Astrocyte (in vitro differentiated cells and primary cell): ENCODE data around the gene ZNF641. TPM values are rescaled to one million over a fixed set of nuclear protein-coding genes. Genes with fewer than 3 reads are reported as not detected.
A peak's percentile ranks its signal among the peaks of the same experiment; 100 is the strongest.

Source experiments
- DNase-seq: peaks from one replicate; pipeline ENCODE4 v3.0.0-alpha.2; 2010; ENCODE audit warnings: low read depth
- FAIRE-seq: peaks from 2 replicates; lab custom pipeline; 2011; peaks lifted over from hg19 to GRCh38; lab: Jason Lieb, UNC
- H2AFZ ChIP-seq: 2 replicates; pipeline ENCODE4 v1.6.0; 2012; ENCODE audit warnings: low read depth, low read length, inconsistent platforms
- H3K27ac ChIP-seq: 2 replicates; pipeline ENCODE4 v1.5.1; 2011; ENCODE audit warnings: low read depth, low read length, inconsistent platforms
- H3K27me3 ChIP-seq: 2 replicates; pipeline ENCODE4 v1.6.0; 2011; ENCODE audit warnings: low read length, inconsistent platforms; ENCODE audit not compliant: insufficient read depth
- H3K36me3 ChIP-seq: 2 replicates; pipeline ENCODE4 v1.5.1; 2011; ENCODE audit warnings: low read length, inconsistent platforms; ENCODE audit not compliant: insufficient read depth
- H3K4me1 ChIP-seq: 2 replicates; pipeline ENCODE4 v1.5.1; 2011; ENCODE audit warnings: low read length, inconsistent platforms; ENCODE audit not compliant: insufficient read depth
- H3K4me2 ChIP-seq: 2 replicates; pipeline ENCODE4 v1.6.0; 2012; ENCODE audit warnings: low read length, inconsistent platforms
- H3K4me3 ChIP-seq: 2 replicates; pipeline ENCODE4 v1.5.1; 2011; ENCODE audit warnings: low read depth, mild to moderate bottlenecking, low read length, inconsistent platforms; ENCODE audit not compliant: insufficient read depth
- H3K79me2 ChIP-seq: 2 replicates; pipeline ENCODE4 v1.6.0; 2012; ENCODE audit warnings: mild to moderate bottlenecking, low read length, inconsistent platforms; ENCODE audit not compliant: insufficient read depth
- H3K9ac ChIP-seq: 2 replicates; pipeline ENCODE4 v1.6.0; 2012; ENCODE audit warnings: mild to moderate bottlenecking, low read length, inconsistent platforms
- H3K9me3 ChIP-seq: 2 replicates; pipeline ENCODE4 v1.5.1; 2012; ENCODE audit warnings: low read depth, mild to moderate bottlenecking, low read length, inconsistent platforms; ENCODE audit not compliant: insufficient read depth
- H4K20me1 ChIP-seq: 2 replicates; pipeline ENCODE4 v1.6.0; 2012; ENCODE audit warnings: low read length, inconsistent platforms; ENCODE audit not compliant: insufficient read depth
- H3K27ac Mint-ChIP-seq: one replicate; pipeline ENCODE4 v1.8.0; 2021; ENCODE audit warnings: mild to moderate bottlenecking, mixed read lengths; ENCODE audit not compliant: unreplicated experiment
- H3K27me3 Mint-ChIP-seq: one replicate; pipeline ENCODE4 v1.8.0; 2021; ENCODE audit warnings: low read depth, mixed read lengths; ENCODE audit not compliant: unreplicated experiment
- H3K36me3 Mint-ChIP-seq: one replicate; pipeline ENCODE4 v1.8.0; 2021; ENCODE audit warnings: low read depth, mixed read lengths; ENCODE audit not compliant: unreplicated experiment
- H3K4me1 Mint-ChIP-seq: one replicate; pipeline ENCODE4 v1.8.0; 2021; ENCODE audit warnings: low read depth, mixed read lengths; ENCODE audit not compliant: unreplicated experiment
- H3K4me3 Mint-ChIP-seq: one replicate; pipeline ENCODE4 v1.8.0; 2021; ENCODE audit warnings: mild to moderate bottlenecking, moderate library complexity, mixed read lengths; ENCODE audit not compliant: unreplicated experiment
- H3K9me3 Mint-ChIP-seq: one replicate; pipeline ENCODE4 v1.8.0; 2021; ENCODE audit warnings: mild to moderate bottlenecking, mixed read lengths; ENCODE audit not compliant: unreplicated experiment
- CTCF ChIP-seq: IDR thresholded peaks from 2 replicates; pipeline ENCODE4 v1.5.1; 2011; ENCODE audit warnings: low read depth, mild to moderate bottlenecking, inconsistent platforms, low read length, moderate library complexity; ENCODE audit not compliant: insufficient read depth
- EZH2 ChIP-seq: IDR thresholded peaks from 2 replicates; pipeline ENCODE4 v1.6.1; 2012; ENCODE audit warnings: mild to moderate bottlenecking, low read length, inconsistent platforms; ENCODE audit not compliant: insufficient read depth
- total RNA-seq: library from RNA; stranded (reverse); gene quantifications from 2 replicates; pipeline ENCODE4 v1.2.1, GENCODE V29; 2021

The ZNF641 gene
- total RNA-seq, 1 donor from 2014 or later: 7.1 TPM

DNA sequence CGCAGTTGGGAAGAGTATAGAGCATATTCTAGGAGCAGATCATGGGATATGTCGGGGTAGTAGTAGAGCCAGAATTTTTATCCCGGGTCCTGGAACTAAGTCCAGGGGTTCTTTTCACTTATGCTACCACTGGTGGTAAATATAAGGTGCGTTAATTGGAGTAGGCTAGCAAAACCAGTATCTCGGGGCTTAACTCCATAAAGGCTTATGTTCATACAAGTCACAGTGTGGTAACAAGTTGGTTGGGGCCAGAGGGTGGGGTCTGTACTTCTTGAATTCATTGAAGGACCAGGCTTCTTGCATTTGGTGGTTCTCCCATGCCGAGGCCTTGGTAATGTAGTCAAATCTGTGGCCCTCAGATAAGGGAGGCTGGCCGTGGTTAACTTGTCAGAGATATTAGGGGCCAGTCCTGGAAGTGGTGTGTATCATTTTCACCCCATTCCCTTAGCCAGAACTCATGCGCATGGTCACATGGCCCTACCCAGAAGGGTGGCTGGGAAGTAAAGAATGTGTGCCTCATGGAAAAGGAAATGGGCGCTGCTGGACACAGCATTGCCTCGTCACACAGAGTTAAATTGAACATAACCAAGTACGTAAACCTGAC is 1.5 kb upstream of the ZNF641 start:
- no peak for FAIRE-seq
- H3K27me3 ChIP-seq: no peaks in the 10 kb centered on the region

GRCh38 chr12:48351022-48351708 is 446 bp upstream of the ZNF641 start:
- Histone ChIP-seq H3K9ac (peak overlapping the region; percentile 84), H3K79me2 (no peaks in the 10 kb centered on the region), H3K4me2 (peak overlapping the region; percentile 94), H3K9me3 (no peaks in the 10 kb centered on the region), H3K36me3 (peaks cover 7% of the 10 kb centered on the region), H3K27me3 (no peaks in the 10 kb centered on the region), H3K4me3 (peak overlapping the region; percentile 84), H3K4me1 (no peaks in the 10 kb centered on the region), H2AFZ (peak overlapping the region; percentile 88), H4K20me1 (no peaks in the 10 kb centered on the region), H3K27ac (peak overlapping the region; percentile 28)
- peak overlapping the region; percentile 93 for H3K4me3 Mint-ChIP-seq
- peaks cover 13% of the 10 kb centered on the region for H3K36me3 Mint-ChIP-seq
- H3K27me3 Mint-ChIP-seq: no peaks in the 10 kb centered on the region
- FAIRE-seq (no peak), DNase-seq (peak; percentile 67)
- TF ChIP-seq CTCF: no peak
- TF ChIP-seq EZH2: no peak
- no peaks in the 10 kb centered on the region for H3K4me1 Mint-ChIP-seq
- H3K9me3 Mint-ChIP-seq: peaks cover 4% of the 10 kb centered on the region
- H3K27ac Mint-ChIP-seq: peak overlapping the region; percentile 97

More for the DNA sequence above, 1.5 kb upstream of the ZNF641 start:
- Histone ChIP-seq H3K36me3 (peaks cover 3% of the 10 kb centered on the region), H3K27ac (no peak overlapping the region), H4K20me1 (no peaks in the 10 kb centered on the region), H3K9ac (no peak overlapping the region), H3K4me2 (no peak overlapping the region), H3K4me3 (no peak overlapping the region), H3K79me2 (no peaks in the 10 kb centered on the region), H3K4me1 (no peaks in the 10 kb centered on the region), H3K9me3 (no peaks in the 10 kb centered on the region), H2AFZ (no peak overlapping the region)
- H3K9me3 Mint-ChIP-seq: peaks cover 4% of the 10 kb centered on the region
- no peaks in the 10 kb centered on the region for H3K27me3 Mint-ChIP-seq
- peaks cover 4% of the 10 kb centered on the region for H3K36me3 Mint-ChIP-seq
- DNase-seq: no peak
- H3K27ac Mint-ChIP-seq: no peak overlapping the region
- no peak for TF ChIP-seq EZH2
- TF ChIP-seq CTCF: no peak
- no peaks in the 10 kb centered on the region for H3K4me1 Mint-ChIP-seq
- H3K4me3 Mint-ChIP-seq: no peak overlapping the region

DNA sequence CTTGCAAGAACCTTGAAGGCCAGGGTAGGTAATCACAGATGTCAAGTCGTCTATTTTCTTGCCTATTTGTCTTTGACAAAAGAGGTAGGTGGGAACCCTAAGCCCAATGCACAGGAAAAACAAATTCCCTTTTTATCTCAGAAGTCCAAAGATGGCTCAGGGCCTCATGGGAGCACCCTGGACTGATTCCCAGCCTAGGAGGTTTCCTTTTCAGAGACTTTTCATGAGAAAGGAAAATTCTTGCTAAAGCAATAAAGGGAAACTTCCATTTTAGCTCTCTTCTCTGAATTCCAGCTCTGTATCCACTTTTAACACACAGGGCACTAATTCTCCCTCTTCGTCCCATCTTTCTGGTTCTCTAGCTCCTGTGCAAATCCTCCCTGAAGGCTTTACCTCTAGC is 1.2 kb downstream of the ZNF641 start:
- Histone ChIP-seq H3K4me3 (peak overlapping the region; percentile 89), H2AFZ (no peak overlapping the region), H3K9me3 (no peaks in the 10 kb centered on the region), H3K4me1 (no peaks in the 10 kb centered on the region), H4K20me1 (no peaks in the 10 kb centered on the region), H3K36me3 (peaks cover 8% of the 10 kb centered on the region), H3K27me3 (no peaks in the 10 kb centered on the region), H3K27ac (no peak overlapping the region), H3K79me2 (no peaks in the 10 kb centered on the region), H3K4me2 (peak overlapping the region; percentile 94), H3K9ac (no peak overlapping the region)
- Mint-ChIP-seq H3K36me3 (peaks cover 24% of the 10 kb centered on the region), H3K4me3 (peak overlapping the region; percentile 98), H3K4me1 (no peaks in the 10 kb centered on the region), H3K27ac (no peak overlapping the region), H3K27me3 (no peaks in the 10 kb centered on the region), H3K9me3 (peaks cover 4% of the 10 kb centered on the region)
- no peak for FAIRE-seq
- TF ChIP-seq EZH2 (no peak), CTCF (no peak)
- DNase-seq: no peak
